Thyroid gland (tissue), 4 donors: ENCODE results near the gene TMEM81. TPM values are rescaled to one million over a fixed set of nuclear protein-coding genes. Genes with fewer than 3 reads are reported as not detected.

Experiments used
- DNase-seq, 2 donors: peaks; one replicate each; pipeline ENCODE4 v3.0.0-alpha.2; 2019
- H3K27ac ChIP-seq, 3 donors: fragments of 200-600 bp; sonication (generic); 1 replicate in 2 of 3; 2 replicates in 1 of 3; pipeline ENCODE4 v1.5.1; 2016 to 2019; ENCODE audit warnings: mild to moderate bottlenecking in 1 of 3, moderate library complexity in 1 of 3
- H3K27me3 ChIP-seq: fragments of 200-600 bp; sonication (generic); one replicate; pipeline ENCODE4 v1.5.1; 2019
- H3K36me3 ChIP-seq, 2 donors: fragments of 200-600 bp; sonication (generic); one replicate each; pipeline ENCODE4 v1.5.1; 2016 to 2019
- H3K4me1 ChIP-seq, 2 donors: fragments of 200-600 bp; sonication (generic); one replicate each; pipeline ENCODE4 v1.5.1; 2017 to 2019
- H3K4me3 ChIP-seq, 3 donors: fragments of 200-600 bp; sonication (generic); replicated peaks in 1 of 3; 1 replicate in 2 of 3; 2 replicates in 1 of 3; pipeline ENCODE4 v1.5.1; 2016; ENCODE audit warnings: mild to moderate bottlenecking in 1 of 3
- H3K9me3 ChIP-seq: fragments of 200-600 bp; sonication (generic); one replicate; pipeline ENCODE4 v1.5.1; 2017
- POLR2A ChIP-seq, 2 donors: fragments of 450-650 bp; IDR thresholded peaks; one replicate each; pipeline ENCODE4 v1.6.1; 2017; ENCODE audit warnings: antibody characterized with exemption in 2 of 2, mild to moderate bottlenecking in 2 of 2, moderate library complexity in 1 of 2
- WGBS, 2 donors: methylation state at CpG; one replicate each; pipeline ENCODE4 v1.1.5; 2017; 5-methylcytosine and 5-hydroxymethylcytosine counted together
- intact Hi-C: fragments of 100-400 bp; cut with DNase I; formaldehyde crosslinking; loops from one replicate; pipeline ENCODE4 v1.15.1; 2023
- total RNA-seq, 4 donors: library from RNA; depleted of rRNA; stranded (reverse); fragments of >200 nt; gene quantifications; one replicate each; pipeline ENCODE4 v1.2.3, GENCODE V29; 2016
- TF ChIP-seq, protein P1 (sequence below), 6 experiments: fragments of 200-600 bp in 3 of 6; fragments of 450-650 bp in 3 of 6; sonication (generic) in 3 of 6; IDR thresholded peaks; one replicate each; pipeline ENCODE4 v1.5.1; 2016 to 2019; ENCODE audit warnings: antibody characterized with exemption in 6 of 6, mild to moderate bottlenecking in 2 of 6, inconsistent platforms in 1 of 6, moderate library complexity in 1 of 6

The TMEM81 gene
- total RNA-seq, 4 donors from 2014 or later, result 0.59 to 3.9 (median 1.5) TPM

DNA sequence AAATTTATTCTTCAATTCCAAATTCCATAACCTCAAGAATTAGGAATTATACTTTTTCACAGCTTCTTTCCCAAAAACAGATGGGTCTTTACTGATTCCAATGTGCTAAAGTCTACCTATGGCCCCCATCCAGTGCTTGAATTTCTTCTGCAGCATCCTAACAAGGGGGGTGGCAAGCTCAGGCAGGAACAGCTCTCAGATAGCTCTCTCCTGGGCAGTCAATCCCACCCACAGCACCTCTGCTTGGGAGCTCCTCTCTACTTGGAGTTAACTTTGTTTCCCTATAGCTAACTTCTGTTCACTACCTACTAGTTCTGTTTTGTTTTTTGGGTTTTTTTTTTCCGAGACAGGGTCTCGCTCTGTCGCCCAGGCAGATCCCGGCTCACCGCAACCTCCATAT lies 25.5 kb upstream of the TMEM81 start:
- H3K36me3 ChIP-seq, result peaks cover under 1 to 24% of the 10 kb centered on the region in 2 donors

DNA sequence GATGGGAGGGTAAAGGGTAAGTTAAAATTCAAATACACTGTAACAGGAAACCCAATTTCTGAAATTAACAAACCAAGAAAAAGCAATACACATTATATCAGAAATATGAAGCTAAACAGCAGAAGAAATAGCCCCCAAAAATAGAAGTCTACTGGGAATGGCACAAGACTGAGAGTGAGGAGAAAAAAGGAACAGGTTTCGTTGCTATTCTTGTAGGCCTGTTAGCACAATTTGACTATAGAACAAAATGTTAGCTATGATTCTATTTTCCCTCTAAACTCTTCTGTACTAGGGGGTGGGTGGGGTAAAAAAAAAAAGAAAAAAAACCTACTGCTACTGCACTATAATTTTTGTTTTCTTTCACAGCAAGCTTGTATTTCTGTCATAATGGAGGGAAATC lies 25.0 kb upstream of the TMEM81 start:
- Histone ChIP-seq H3K4me3 (no peak overlapping the region), H3K36me3 (peaks cover 5 to 28% of the 10 kb centered on the region in 2 donors), H3K27me3 (no peaks in the 10 kb centered on the region), H3K27ac (no peak overlapping the region), H3K9me3 (no peaks in the 10 kb centered on the region), H3K4me1 (no peaks in the 10 kb centered on the region)
- intact Hi-C loops, result no loop called here
- TF ChIP-seq, protein P1, sequence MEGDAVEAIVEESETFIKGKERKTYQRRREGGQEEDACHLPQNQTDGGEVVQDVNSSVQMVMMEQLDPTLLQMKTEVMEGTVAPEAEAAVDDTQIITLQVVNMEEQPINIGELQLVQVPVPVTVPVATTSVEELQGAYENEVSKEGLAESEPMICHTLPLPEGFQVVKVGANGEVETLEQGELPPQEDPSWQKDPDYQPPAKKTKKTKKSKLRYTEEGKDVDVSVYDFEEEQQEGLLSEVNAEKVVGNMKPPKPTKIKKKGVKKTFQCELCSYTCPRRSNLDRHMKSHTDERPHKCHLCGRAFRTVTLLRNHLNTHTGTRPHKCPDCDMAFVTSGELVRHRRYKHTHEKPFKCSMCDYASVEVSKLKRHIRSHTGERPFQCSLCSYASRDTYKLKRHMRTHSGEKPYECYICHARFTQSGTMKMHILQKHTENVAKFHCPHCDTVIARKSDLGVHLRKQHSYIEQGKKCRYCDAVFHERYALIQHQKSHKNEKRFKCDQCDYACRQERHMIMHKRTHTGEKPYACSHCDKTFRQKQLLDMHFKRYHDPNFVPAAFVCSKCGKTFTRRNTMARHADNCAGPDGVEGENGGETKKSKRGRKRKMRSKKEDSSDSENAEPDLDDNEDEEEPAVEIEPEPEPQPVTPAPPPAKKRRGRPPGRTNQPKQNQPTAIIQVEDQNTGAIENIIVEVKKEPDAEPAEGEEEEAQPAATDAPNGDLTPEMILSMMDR (IDR thresholded peaks at IDR 0.05), result no peak
- no peak for TF ChIP-seq POLR2A (IDR thresholded peaks at IDR 0.05)
- WGBS, 2 donors, result 93 to 98% methylated on average over 1 of the region's 1 CpG
- no peak for DNase-seq

More for the DNA sequence above, 25.5 kb upstream of the TMEM81 start:
- intact Hi-C loops, result no loop called here
- no peaks in the 10 kb centered on the region for H3K27me3 ChIP-seq
- H3K4me3 ChIP-seq, result no peak overlapping the region
- WGBS, 2 donors, result 85 to 86% methylated on average over 5 of the region's 5 CpGs
- DNase-seq, result no peak
- H3K27ac ChIP-seq, result no peak overlapping the region
- H3K4me1 ChIP-seq, result no peaks in the 10 kb centered on the region
- no peaks in the 10 kb centered on the region for H3K9me3 ChIP-seq
- TF ChIP-seq, protein P1 (IDR thresholded peaks at IDR 0.05), result no peak
- no peak for TF ChIP-seq POLR2A (IDR thresholded peaks at IDR 0.05)

DNA sequence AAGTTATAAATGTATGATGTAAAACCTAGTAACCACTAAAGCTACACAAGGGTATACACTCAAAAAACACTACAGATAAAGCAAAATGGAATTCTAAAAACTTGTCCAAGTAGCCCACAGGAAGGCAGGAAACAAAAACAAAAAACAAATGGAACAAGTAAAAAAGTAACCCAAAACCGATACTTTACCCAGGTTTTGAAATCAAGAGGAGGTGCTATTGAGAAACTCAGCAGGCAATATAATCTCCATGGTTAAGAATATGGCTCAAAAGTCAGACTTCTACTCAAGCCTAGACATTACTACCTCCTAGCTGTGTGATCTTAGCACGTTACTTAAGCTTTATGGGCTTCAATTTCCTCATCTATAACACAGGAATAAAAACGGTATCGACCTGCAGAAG lies 24.2 kb upstream of the TMEM81 start:
- no peaks in the 10 kb centered on the region for H3K27me3 ChIP-seq
- H3K4me3 ChIP-seq, result no peak overlapping the region
- H3K36me3 ChIP-seq, result peaks cover 12 to 30% of the 10 kb centered on the region in 2 donors
- no peak overlapping the region for H3K27ac ChIP-seq
- no peaks in the 10 kb centered on the region for H3K4me1 ChIP-seq
- no peak for DNase-seq
- H3K9me3 ChIP-seq, result no peaks in the 10 kb centered on the region
- intact Hi-C loops, result no loop called here
- WGBS, 2 donors, result 90 to 93% methylated on average over 4 of the region's 4 CpGs
- TF ChIP-seq POLR2A (IDR thresholded peaks at IDR 0.05), result no peak
- TF ChIP-seq, protein P1 (IDR thresholded peaks at IDR 0.05), result no peak

DNA sequence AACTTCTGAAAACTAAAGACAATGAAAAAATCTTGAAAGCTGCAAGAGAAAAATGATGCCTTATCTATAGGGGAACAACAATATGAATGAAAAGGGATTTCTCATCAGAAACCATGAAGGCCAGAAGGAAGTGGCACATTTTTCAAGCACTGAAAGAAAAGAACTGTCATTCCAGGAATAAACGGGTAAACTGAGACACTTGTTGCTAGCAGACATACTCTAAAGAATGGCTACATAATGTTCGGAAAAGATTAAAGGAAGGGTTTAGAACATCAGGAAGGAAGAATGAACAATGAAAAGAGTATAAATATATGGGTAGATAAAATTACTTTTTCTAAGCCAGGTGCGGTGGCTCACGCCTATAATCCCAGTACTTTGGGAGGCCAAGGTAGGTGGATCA lies 23.1 kb upstream of the TMEM81 start:
- H3K4me1 ChIP-seq, result no peaks in the 10 kb centered on the region
- no peaks in the 10 kb centered on the region for H3K9me3 ChIP-seq
- no peaks in the 10 kb centered on the region for H3K27me3 ChIP-seq
- no peak for DNase-seq
- 94 to 97% methylated on average over 4 of the region's 4 CpGs for WGBS, 2 donors
- TF ChIP-seq, protein P1 (IDR thresholded peaks at IDR 0.05), result no peak
- TF ChIP-seq POLR2A (IDR thresholded peaks at IDR 0.05), result no peak
- peaks cover 23 to 38% of the 10 kb centered on the region in 2 donors for H3K36me3 ChIP-seq
- intact Hi-C loops, result no loop called here
- H3K4me3 ChIP-seq, result no peak overlapping the region
- no peak overlapping the region for H3K27ac ChIP-seq

DNA sequence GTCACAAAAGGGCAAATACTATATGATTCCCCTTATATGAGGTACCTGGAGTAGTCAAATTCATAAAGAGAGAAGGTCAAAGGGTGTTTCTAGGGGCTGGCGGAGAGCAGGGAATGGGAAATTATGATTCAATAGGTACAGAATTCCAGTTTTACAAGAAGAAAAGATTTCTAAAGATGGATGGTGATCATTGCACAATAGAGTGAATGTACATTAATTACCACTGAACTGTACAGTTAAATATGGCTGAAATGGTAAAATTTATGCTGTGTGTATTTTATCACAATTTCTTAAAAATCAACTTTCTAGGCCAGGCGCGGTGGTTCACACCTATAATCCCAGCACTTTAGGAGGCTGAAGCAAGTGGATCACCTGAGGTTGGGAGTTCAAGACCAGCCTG lies 18.1 kb upstream of the TMEM81 start:
- Histone ChIP-seq H3K27me3 (no peaks in the 10 kb centered on the region), H3K9me3 (no peaks in the 10 kb centered on the region), H3K36me3 (peaks cover 70 to 72% of the 10 kb centered on the region in 2 donors), H3K27ac (no peak overlapping the region), H3K4me3 (no peak overlapping the region), H3K4me1 (no peaks in the 10 kb centered on the region)
- WGBS, 2 donors, result 97 to 98% methylated on average over 3 of the region's 3 CpGs
- intact Hi-C loops, result no loop called here
- TF ChIP-seq POLR2A (IDR thresholded peaks at IDR 0.05), result no peak
- TF ChIP-seq, protein P1 (IDR thresholded peaks at IDR 0.05), result no peak
- DNase-seq, result no peak
